ENCODE results near the gene CCDC63.
"Not testable (repeated sequence)": the region's sequence is repeated elsewhere in the genome, so short reads cannot be mapped to it uniquely, and the experiment has no call there.

CCDC63 gene

GRCh38 chr12:110844551-110845338, 2.0 kb upstream of the CCDC63 start:
- no peak for DNase-seq (ENCODE audit: low spot score)

GRCh38 chr12:110845339-110845682, 1.5 kb upstream of the CCDC63 start:
- no peak for DNase-seq (ENCODE audit: low spot score)

GRCh38 chr12:110848314-110848923, 1.6 kb downstream of the CCDC63 start:
- no peak for DNase-seq (ENCODE audit: low spot score)

GRCh38 chr12:110849221-110849620, 2.4 kb downstream of the CCDC63 start:
- DNase-seq (ENCODE audit: low spot score) = no peak

- DNase-seq (ENCODE audit: low spot score) = no peak
Measured at GRCh38 chr12:110849748-110850403, 3.1 kb downstream of the CCDC63 start.

GRCh38 chr12:110850762-110851161, 4.0 kb downstream of the CCDC63 start:
- DNase-seq (ENCODE audit: low spot score) = no peak

GRCh38 chr12:110853836-110854235, 7.0 kb downstream of the CCDC63 start:
- DNase-seq (ENCODE audit: low spot score) = no peak

- no peak for DNase-seq (ENCODE audit: low spot score)
Measured at GRCh38 chr12:110856542-110856941, 9.8 kb downstream of the CCDC63 start.

- DNase-seq (ENCODE audit: low spot score) = no peak
Measured at GRCh38 chr12:110857528-110857927, 10.7 kb downstream of the CCDC63 start.

GRCh38 chr12:110857954-110858353, 11.2 kb downstream of the CCDC63 start:
- not testable (repeated sequence) for DNase-seq (ENCODE audit: low spot score)

GRCh38 chr12:110858848-110859247, 12.1 kb downstream of the CCDC63 start:
- DNase-seq (ENCODE audit: low spot score) = no peak

GRCh38 chr12:110860833-110861296, 14.1 kb downstream of the CCDC63 start:
- DNase-seq (ENCODE audit: low spot score) = no peak

GRCh38 chr12:110861729-110862128, 14.9 kb downstream of the CCDC63 start:
- DNase-seq (ENCODE audit: low spot score) = no peak

- no peak for DNase-seq (ENCODE audit: low spot score)
Measured at GRCh38 chr12:110862329-110862728, 15.5 kb downstream of the CCDC63 start.

GRCh38 chr12:110863161-110863560, 16.4 kb downstream of the CCDC63 start:
- no peak for DNase-seq (ENCODE audit: low spot score)

- no peak for DNase-seq (ENCODE audit: low spot score)
Measured at GRCh38 chr12:110865521-110865920, 18.7 kb downstream of the CCDC63 start.

- DNase-seq (ENCODE audit: low spot score) = no peak
Measured at GRCh38 chr12:110869026-110869425, 22.2 kb downstream of the CCDC63 start.

GRCh38 chr12:110869803-110870202, 23.0 kb downstream of the CCDC63 start:
- DNase-seq (ENCODE audit: low spot score) = no peak

GRCh38 chr12:110872100-110872499, 25.3 kb downstream of the CCDC63 start:
- no peak for DNase-seq (ENCODE audit: low spot score)

GRCh38 chr12:110874351-110874750, 27.6 kb downstream of the CCDC63 start:
- DNase-seq (ENCODE audit: low spot score) = no peak

GRCh38 chr12:110874781-110875180, 28.0 kb downstream of the CCDC63 start:
- DNase-seq (ENCODE audit: low spot score) = no peak

GRCh38 chr12:110880651-110881050, 33.9 kb downstream of the CCDC63 start:
- DNase-seq (ENCODE audit: low spot score) = no peak

- no peak for DNase-seq (ENCODE audit: low spot score)
Measured at GRCh38 chr12:110883251-110883650, 36.5 kb downstream of the CCDC63 start.
